ENCODE measurements around the gene XYLT1.

Gene XYLT1

DNA sequence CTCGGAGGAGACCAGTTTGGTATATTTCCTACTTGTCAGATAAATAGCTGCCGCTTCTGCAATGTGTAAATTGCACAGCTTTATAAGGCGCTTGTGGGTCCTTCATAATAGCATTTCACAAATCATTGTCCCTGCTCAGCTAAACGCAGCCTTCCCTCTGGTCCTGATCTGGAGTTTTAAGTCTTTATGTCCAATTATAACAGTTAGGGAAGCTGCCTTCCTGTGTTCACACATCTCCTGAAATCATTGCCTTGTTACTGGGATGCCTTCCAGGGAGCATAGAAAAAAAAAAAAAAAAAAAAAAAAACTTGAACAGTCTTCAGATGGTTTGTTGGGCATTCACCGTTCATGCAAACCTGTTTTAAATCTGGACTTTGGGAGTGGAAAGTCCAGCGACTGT, 342.0 kb downstream of the XYLT1 start:
- TF ChIP-seq, protein P1, sequence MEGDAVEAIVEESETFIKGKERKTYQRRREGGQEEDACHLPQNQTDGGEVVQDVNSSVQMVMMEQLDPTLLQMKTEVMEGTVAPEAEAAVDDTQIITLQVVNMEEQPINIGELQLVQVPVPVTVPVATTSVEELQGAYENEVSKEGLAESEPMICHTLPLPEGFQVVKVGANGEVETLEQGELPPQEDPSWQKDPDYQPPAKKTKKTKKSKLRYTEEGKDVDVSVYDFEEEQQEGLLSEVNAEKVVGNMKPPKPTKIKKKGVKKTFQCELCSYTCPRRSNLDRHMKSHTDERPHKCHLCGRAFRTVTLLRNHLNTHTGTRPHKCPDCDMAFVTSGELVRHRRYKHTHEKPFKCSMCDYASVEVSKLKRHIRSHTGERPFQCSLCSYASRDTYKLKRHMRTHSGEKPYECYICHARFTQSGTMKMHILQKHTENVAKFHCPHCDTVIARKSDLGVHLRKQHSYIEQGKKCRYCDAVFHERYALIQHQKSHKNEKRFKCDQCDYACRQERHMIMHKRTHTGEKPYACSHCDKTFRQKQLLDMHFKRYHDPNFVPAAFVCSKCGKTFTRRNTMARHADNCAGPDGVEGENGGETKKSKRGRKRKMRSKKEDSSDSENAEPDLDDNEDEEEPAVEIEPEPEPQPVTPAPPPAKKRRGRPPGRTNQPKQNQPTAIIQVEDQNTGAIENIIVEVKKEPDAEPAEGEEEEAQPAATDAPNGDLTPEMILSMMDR (IDR thresholded peaks at IDR 0.05; ENCODE audit: low read depth, low read length, missing control alignments): no peak
- no peak for DNase-seq (ENCODE audit: low read depth)
- H3K4me3 ChIP-seq (ENCODE audit: low read depth, low read length): no peak overlapping the region

GRCh38 chr16:17126156-17126555, 344.6 kb downstream of the XYLT1 start:
- DNase-seq (ENCODE audit: low read depth): no peak
- H3K4me3 ChIP-seq (ENCODE audit: low read depth, low read length): no peak overlapping the region
- TF ChIP-seq, protein P1 (IDR thresholded peaks at IDR 0.05; ENCODE audit: low read depth, low read length, missing control alignments): no peak

DNA sequence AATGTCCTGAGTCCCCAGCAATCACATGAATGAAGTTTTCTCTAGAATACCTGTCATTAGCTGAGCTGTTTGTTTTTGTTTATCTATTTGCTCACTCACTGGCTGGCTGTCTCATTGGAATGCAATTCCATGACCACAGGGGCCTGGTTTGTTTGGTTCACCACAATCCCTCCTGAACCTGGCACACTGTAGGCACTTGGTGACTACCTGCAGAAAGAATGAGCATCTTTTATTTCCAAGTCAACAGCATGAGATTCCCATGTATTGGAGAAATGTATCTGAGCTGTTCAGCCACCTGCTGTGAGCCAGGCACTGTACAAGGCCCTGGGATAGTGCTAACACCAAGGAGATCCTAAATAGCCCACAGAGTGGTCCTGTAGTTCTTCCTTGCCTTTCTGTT, 345.1 kb downstream of the XYLT1 start:
- TF ChIP-seq, protein P1 (IDR thresholded peaks at IDR 0.05; ENCODE audit: low read depth, low read length, missing control alignments): no peak
- DNase-seq (ENCODE audit: low read depth): no peak

DNA sequence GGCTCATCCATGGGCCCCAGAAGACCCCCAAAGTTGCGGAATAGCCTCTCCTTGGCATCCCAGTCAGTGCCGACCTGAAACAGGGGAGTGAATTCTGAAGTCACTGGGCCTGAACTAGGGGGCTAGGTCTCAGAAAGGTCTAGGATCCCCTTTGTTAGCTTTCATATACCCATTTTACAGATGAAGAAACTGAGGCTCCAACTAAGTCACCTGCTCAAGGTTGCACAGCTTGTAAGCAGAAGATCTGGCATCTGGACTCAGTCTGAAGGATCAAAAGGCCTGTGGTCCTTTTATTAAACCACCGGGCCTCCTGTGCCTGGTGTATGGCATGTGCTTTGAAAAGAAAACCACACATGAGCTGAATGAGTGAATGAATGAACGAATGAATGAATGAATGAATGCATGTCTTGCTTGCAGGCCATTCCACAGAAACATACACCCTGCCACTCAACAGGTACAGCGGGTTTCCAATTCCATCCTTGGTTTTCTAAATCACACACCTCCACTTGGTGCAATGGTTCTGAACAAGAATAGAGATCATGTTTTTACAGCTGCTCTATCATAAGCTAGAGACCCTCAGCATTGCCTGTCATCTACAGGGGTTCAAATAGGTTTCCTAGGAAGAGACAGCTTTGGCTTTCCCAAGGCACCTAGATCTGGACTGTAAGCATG, 352.7 kb downstream of the XYLT1 start:
- TF ChIP-seq, protein P1 (IDR thresholded peaks at IDR 0.05; ENCODE audit: low read depth, low read length, missing control alignments): no peak
- H3K4me3 ChIP-seq (ENCODE audit: low read depth, low read length): no peak overlapping the region
- no peak for DNase-seq (ENCODE audit: low read depth)

More for the DNA sequence above, 345.1 kb downstream of the XYLT1 start:
- H3K4me3 ChIP-seq (ENCODE audit: low read depth, low read length): no peak overlapping the region

GRCh38 chr16:17116595-17117322, 354.0 kb downstream of the XYLT1 start:
- TF ChIP-seq, protein P1 (IDR thresholded peaks at IDR 0.05; ENCODE audit: low read depth, low read length, missing control alignments): no peak
- H3K4me3 ChIP-seq (ENCODE audit: low read depth, low read length): no peak overlapping the region
- no peak for DNase-seq (ENCODE audit: low read depth)

DNA sequence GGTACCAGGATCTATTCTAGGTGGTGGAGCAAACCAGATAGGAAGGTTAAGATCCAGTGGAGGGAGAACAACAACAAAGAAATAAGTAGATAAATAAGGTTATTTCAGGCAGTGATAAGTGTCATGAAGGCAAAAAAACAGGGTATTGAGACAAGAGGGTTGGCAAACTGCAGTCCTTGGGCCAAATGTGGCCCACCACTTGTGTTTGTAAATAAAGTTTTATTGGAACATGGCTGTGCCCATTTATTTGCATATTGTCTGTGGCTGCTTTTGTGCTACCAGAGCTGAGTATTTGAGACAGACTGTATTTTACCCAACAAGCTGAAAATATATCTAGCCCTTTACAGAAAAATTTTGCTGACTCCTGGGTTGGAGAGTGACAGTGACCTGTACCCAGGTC, 361.3 kb downstream of the XYLT1 start:
- no peak for DNase-seq (ENCODE audit: low read depth)
- TF ChIP-seq, protein P1 (IDR thresholded peaks at IDR 0.05; ENCODE audit: low read depth, low read length, missing control alignments): no peak
- no peak overlapping the region for H3K4me3 ChIP-seq (ENCODE audit: low read depth, low read length)
